ENCODE measurements around the gene EDAR.

The EDAR gene

DNA sequence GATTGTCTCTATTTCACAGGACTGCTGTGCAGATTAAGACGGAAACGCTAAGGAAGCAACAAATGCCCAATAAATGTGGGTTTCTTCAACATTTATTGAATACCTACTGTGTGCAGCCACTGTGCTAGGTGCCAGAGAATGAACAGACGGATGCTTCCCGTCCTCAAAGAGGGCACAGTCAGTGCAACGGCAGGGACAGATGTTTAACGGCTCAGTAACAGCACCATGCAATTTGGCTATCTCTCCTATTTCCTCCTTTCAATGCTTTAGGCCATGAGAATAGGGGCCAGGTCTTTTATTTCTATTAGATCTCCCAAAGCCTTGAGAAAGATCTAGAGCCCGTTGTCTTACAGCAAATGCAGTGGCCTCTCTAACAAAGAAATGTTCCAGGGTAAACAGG is 7.2 kb downstream of the EDAR start:
- no peaks in the 10 kb centered on the region for H3K9me3 ChIP-seq (ENCODE audit: low read length)
- no peak overlapping the region for H3K4me3 ChIP-seq (ENCODE audit: low read depth, low read length, poor library complexity, severe bottlenecking)
- no peaks in the 10 kb centered on the region for H4K20me1 ChIP-seq (ENCODE audit: insufficient read depth, low read length)
- peaks cover 6% of the 10 kb centered on the region; the same call in 1 of the 2 replicates for H3K27me3 ChIP-seq (ENCODE audit: insufficient read depth, low read length)
- H3K4me2 ChIP-seq (ENCODE audit: low read length): no peak overlapping the region
- no peaks in the 10 kb centered on the region for H3F3A ChIP-seq (ENCODE audit: insufficient read depth, low read length)
- no peak overlapping the region for H3K27ac ChIP-seq (ENCODE audit: low read depth, low read length, poor library complexity, severe bottlenecking)
- TF ChIP-seq EZH2 (IDR thresholded peaks at IDR 0.05; ENCODE audit: borderline replicate concordance, low read length): no peak
- TF ChIP-seq, protein P1, sequence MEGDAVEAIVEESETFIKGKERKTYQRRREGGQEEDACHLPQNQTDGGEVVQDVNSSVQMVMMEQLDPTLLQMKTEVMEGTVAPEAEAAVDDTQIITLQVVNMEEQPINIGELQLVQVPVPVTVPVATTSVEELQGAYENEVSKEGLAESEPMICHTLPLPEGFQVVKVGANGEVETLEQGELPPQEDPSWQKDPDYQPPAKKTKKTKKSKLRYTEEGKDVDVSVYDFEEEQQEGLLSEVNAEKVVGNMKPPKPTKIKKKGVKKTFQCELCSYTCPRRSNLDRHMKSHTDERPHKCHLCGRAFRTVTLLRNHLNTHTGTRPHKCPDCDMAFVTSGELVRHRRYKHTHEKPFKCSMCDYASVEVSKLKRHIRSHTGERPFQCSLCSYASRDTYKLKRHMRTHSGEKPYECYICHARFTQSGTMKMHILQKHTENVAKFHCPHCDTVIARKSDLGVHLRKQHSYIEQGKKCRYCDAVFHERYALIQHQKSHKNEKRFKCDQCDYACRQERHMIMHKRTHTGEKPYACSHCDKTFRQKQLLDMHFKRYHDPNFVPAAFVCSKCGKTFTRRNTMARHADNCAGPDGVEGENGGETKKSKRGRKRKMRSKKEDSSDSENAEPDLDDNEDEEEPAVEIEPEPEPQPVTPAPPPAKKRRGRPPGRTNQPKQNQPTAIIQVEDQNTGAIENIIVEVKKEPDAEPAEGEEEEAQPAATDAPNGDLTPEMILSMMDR (IDR thresholded peaks at IDR 0.05; ENCODE audit: low read length): no peak
- no peaks in the 10 kb centered on the region for H3K4me1 ChIP-seq (ENCODE audit: insufficient read depth, low read length, severe bottlenecking)
- no peaks in the 10 kb centered on the region for H3K9me2 ChIP-seq (ENCODE audit: low read depth, low read length)
- no peak overlapping the region for H3K9ac ChIP-seq (ENCODE audit: low read length)
- no peaks in the 10 kb centered on the region for H3K36me3 ChIP-seq (ENCODE audit: insufficient read depth, low read length)
- no peaks in the 10 kb centered on the region for H3K79me2 ChIP-seq (ENCODE audit: insufficient read depth, low read length)
- no peak overlapping the region for H2AFZ ChIP-seq (ENCODE audit: low read length)

DNA sequence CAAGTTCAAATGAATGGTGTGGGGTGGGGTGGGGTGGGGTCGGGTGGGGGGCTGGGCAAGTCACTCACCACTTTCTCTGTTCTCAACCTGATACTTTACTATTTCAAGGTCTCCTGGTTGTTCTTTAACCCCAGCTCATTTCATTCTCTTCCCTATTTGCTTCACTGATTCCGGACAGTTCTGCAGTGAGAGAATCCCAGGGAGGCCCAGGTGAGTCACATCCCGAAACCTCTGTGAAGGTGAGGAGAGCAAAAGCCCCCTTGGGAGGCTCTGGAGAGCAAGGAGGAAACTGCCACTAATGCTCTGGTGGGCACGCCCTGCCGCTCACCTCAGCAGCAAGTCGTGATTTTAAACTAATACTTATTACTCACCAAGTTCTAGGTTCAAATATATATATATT is 8.9 kb downstream of the EDAR start:
- H3F3A ChIP-seq (ENCODE audit: insufficient read depth, low read length): no peaks in the 10 kb centered on the region
- H3K36me3 ChIP-seq (ENCODE audit: insufficient read depth, low read length): no peaks in the 10 kb centered on the region
- no peaks in the 10 kb centered on the region for H3K79me2 ChIP-seq (ENCODE audit: insufficient read depth, low read length)
- no peak overlapping the region for H3K9ac ChIP-seq (ENCODE audit: low read length)
- no peak overlapping the region for H3K4me3 ChIP-seq (ENCODE audit: low read depth, low read length, poor library complexity, severe bottlenecking)
- peaks cover 6% of the 10 kb centered on the region; the same call in 1 of the 2 replicates for H3K27me3 ChIP-seq (ENCODE audit: insufficient read depth, low read length)
- no peak overlapping the region for H3K4me2 ChIP-seq (ENCODE audit: low read length)
- no peaks in the 10 kb centered on the region for H3K9me2 ChIP-seq (ENCODE audit: low read depth, low read length)
- H3K4me1 ChIP-seq (ENCODE audit: insufficient read depth, low read length, severe bottlenecking): no peaks in the 10 kb centered on the region
- H4K20me1 ChIP-seq (ENCODE audit: insufficient read depth, low read length): no peaks in the 10 kb centered on the region
- no peak overlapping the region for H3K27ac ChIP-seq (ENCODE audit: low read depth, low read length, poor library complexity, severe bottlenecking)
- no peaks in the 10 kb centered on the region for H3K9me3 ChIP-seq (ENCODE audit: low read length)
- H2AFZ ChIP-seq (ENCODE audit: low read length): no peak overlapping the region
- TF ChIP-seq EZH2 (IDR thresholded peaks at IDR 0.05; ENCODE audit: borderline replicate concordance, low read length): no peak
- TF ChIP-seq, protein P1 (IDR thresholded peaks at IDR 0.05; ENCODE audit: low read length): no peak

GRCh38 chr2:108979461-108979860 is 9.6 kb downstream of the EDAR start:
- no peaks in the 10 kb centered on the region for H4K20me1 ChIP-seq (ENCODE audit: insufficient read depth, low read length)
- H2AFZ ChIP-seq (ENCODE audit: low read length): no peak overlapping the region
- no peaks in the 10 kb centered on the region for H3F3A ChIP-seq (ENCODE audit: insufficient read depth, low read length)
- no peaks in the 10 kb centered on the region for H3K4me1 ChIP-seq (ENCODE audit: insufficient read depth, low read length, severe bottlenecking)
- no peak overlapping the region for H3K9ac ChIP-seq (ENCODE audit: low read length)
- TF ChIP-seq EZH2 (IDR thresholded peaks at IDR 0.05; ENCODE audit: borderline replicate concordance, low read length): no peak
- TF ChIP-seq, protein P1 (IDR thresholded peaks at IDR 0.05; ENCODE audit: low read length): no peak
- no peaks in the 10 kb centered on the region for H3K9me2 ChIP-seq (ENCODE audit: low read depth, low read length)
- no peak overlapping the region for H3K4me2 ChIP-seq (ENCODE audit: low read length)
- H3K36me3 ChIP-seq (ENCODE audit: insufficient read depth, low read length): no peaks in the 10 kb centered on the region
- H3K4me3 ChIP-seq (ENCODE audit: low read depth, low read length, poor library complexity, severe bottlenecking): no peak overlapping the region
- H3K9me3 ChIP-seq (ENCODE audit: low read length): no peaks in the 10 kb centered on the region
- H3K27me3 ChIP-seq (ENCODE audit: insufficient read depth, low read length): peaks cover 6% of the 10 kb centered on the region; the same call in 1 of the 2 replicates
- no peaks in the 10 kb centered on the region for H3K79me2 ChIP-seq (ENCODE audit: insufficient read depth, low read length)
- H3K27ac ChIP-seq (ENCODE audit: low read depth, low read length, poor library complexity, severe bottlenecking): no peak overlapping the region
